Left lung (tissue), 10 donors: ENCODE results near the gene ANXA6. TPM values are rescaled to one million over a fixed set of nuclear protein-coding genes. Genes with fewer than 3 reads are reported as not detected.
"Not testable (repeated sequence)": the region's sequence is repeated elsewhere in the genome, so short reads cannot be mapped to it uniquely, and the experiment has no call there.

Experiments
- ATAC-seq: fragments of 200-7000 bp; cut with Tn5 transposase; one replicate; pipeline ENCODE4 v1.9.1; 2020; ENCODE audit warnings: moderate library complexity
- DNase-seq, 4 donors: peaks; one replicate each; pipeline ENCODE4 v3.0.0-alpha.2; 2013 to 2020
- H3K27ac ChIP-seq, 2 donors: fragments of 200-600 bp; sonication (generic) in 1 of 2; one replicate each; pipeline versions ENCODE4 v1.5.0 to v1.8.0; 2020 to 2021
- H3K27me3 ChIP-seq, 2 donors: fragments of 200-600 bp; sonication (generic) in 1 of 2; one replicate each; pipeline versions ENCODE4 v1.5.0 to v1.8.0; 2020 to 2021
- H3K36me3 ChIP-seq, 2 donors: fragments of 200-600 bp; sonication (generic) in 1 of 2; one replicate each; pipeline versions ENCODE4 v1.5.0 to v1.8.0; 2020 to 2021
- H3K4me1 ChIP-seq, 2 donors: fragments of 200-600 bp; one replicate each; pipeline ENCODE4 v1.8.0; 2021
- H3K4me3 ChIP-seq, 2 donors: fragments of 200-600 bp; sonication (generic) in 1 of 2; one replicate each; pipeline versions ENCODE4 v1.5.0 to v1.8.0; 2020 to 2021; ENCODE audit warnings: mild to moderate bottlenecking in 1 of 2
- H3K9me3 ChIP-seq, 2 donors: fragments of 200-600 bp; sonication (generic) in 1 of 2; one replicate each; pipeline versions ENCODE4 v1.5.0 to v1.8.0; 2020 to 2021
- CTCF ChIP-seq, 2 donors: fragments of 200-600 bp; sonication (generic) in 1 of 2; IDR thresholded peaks; one replicate each; pipeline versions ENCODE4 v1.5.0 to v1.8.0; 2021; ENCODE audit warnings: antibody characterized with exemption in 2 of 2
- intact Hi-C, 2 donors: fragments of 100-400 bp; cut with DNase I; formaldehyde crosslinking; loops; one replicate each; pipeline versions ENCODE4 v1.11.2 to v1.14.2; 2022
- polyA plus RNA-seq, 6 donors: library from polyadenylated mRNA; unstranded; fragments of 120-200 nt; gene quantifications; one replicate each; pipeline ENCODE4 v1.2.1, GENCODE V29; 2013; ENCODE audit not compliant: insufficient read length in 6 of 6
- total RNA-seq, 2 donors: library from RNA; stranded (reverse); fragmentation: NEBNext Ultra II Directional; extraction: Animal tissue kit (Norgen Biotek cat#: 25700); gene quantifications; one replicate each; pipeline ENCODE4 v1.2.1, GENCODE V29; 2021
- donor health status: DM: no; HTN: yes; CAD: no.
- donor health status: DM: no; HTN: no; CAD: no.

The ANXA6 gene
- total and polyA plus RNA-seq, 8 donors: 188 to 303 (median 291) TPM

- Histone ChIP-seq H3K4me1 (peaks cover 0 to 28% of the 10 kb centered on the region in 2 donors), H3K27me3 (no peaks in the 10 kb centered on the region), H3K27ac (peak overlapping the region in 1 of 2 donors; percentile 66), H3K4me3 (no peak overlapping the region), H3K9me3 (no peaks in the 10 kb centered on the region), H3K36me3 (peaks cover 0 to 33% of the 10 kb centered on the region in 2 donors)
- TF ChIP-seq CTCF (IDR thresholded peaks at IDR 0.05): no peak
- DNase-seq: no peak
- ATAC-seq: peak; percentile 53
- intact Hi-C loops: no loop called here
These were observed 45.0 kb upstream of the ANXA6 start for GRCh38 chr5:151202381-151203139.

- Histone ChIP-seq H3K4me1 (peaks cover 0 to 26% of the 10 kb centered on the region in 2 donors), H3K9me3 (no peaks in the 10 kb centered on the region), H3K4me3 (no peak overlapping the region), H3K36me3 (peaks cover 0 to 39% of the 10 kb centered on the region in 2 donors), H3K27ac (no peak overlapping the region), H3K27me3 (no peaks in the 10 kb centered on the region)
- no peak for ATAC-seq
- TF ChIP-seq CTCF (IDR thresholded peaks at IDR 0.05): no peak
- intact Hi-C loops: no loop called here
- no peak for DNase-seq
These were observed 43.5 kb upstream of the ANXA6 start for GRCh38 chr5:151200913-151201595.

- TF ChIP-seq CTCF (IDR thresholded peaks at IDR 0.05): no peak
- Histone ChIP-seq H3K27me3 (no peaks in the 10 kb centered on the region), H3K4me1 (peaks cover 5 to 38% of the 10 kb centered on the region in 2 donors), H3K4me3 (no peak overlapping the region), H3K27ac (no peak overlapping the region), H3K36me3 (peaks cover 0 to 39% of the 10 kb centered on the region in 2 donors), H3K9me3 (no peaks in the 10 kb centered on the region)
- intact Hi-C loops: no loop called here
- DNase-seq: no peak
- ATAC-seq: no peak
These were observed 42.1 kb upstream of the ANXA6 start for GRCh38 chr5:151199581-151200185.

- peaks cover 0 to 39% of the 10 kb centered on the region in 2 donors for H3K36me3 ChIP-seq
- H3K4me1 ChIP-seq: peaks cover 5 to 46% of the 10 kb centered on the region in 2 donors
- ATAC-seq: no peak
- DNase-seq: no peak
- no peaks in the 10 kb centered on the region for H3K27me3 ChIP-seq
- H3K9me3 ChIP-seq: no peaks in the 10 kb centered on the region
- H3K27ac ChIP-seq: no peak overlapping the region
- H3K4me3 ChIP-seq: no peak overlapping the region
- TF ChIP-seq CTCF (IDR thresholded peaks at IDR 0.05): no peak
- intact Hi-C loops: no loop called here
These were observed 41.3 kb upstream of the ANXA6 start for GRCh38 chr5:151198861-151199260.

- Histone ChIP-seq H3K36me3 (peaks cover 0 to 39% of the 10 kb centered on the region in 2 donors), H3K4me1 (peaks cover 5 to 38% of the 10 kb centered on the region in 2 donors)
- H3K27me3 ChIP-seq, intact Hi-C loops, DNase-seq, H3K4me3 ChIP-seq, H3K27ac ChIP-seq, H3K9me3 ChIP-seq, ATAC-seq: not testable (repeated sequence)
These were observed 39.7 kb upstream of the ANXA6 start for GRCh38 chr5:151197291-151197600.
